ACC112 (cell line): ENCODE data around the gene MCTP2.

ENCODE experiments used
- H2AFZ ChIP-seq: fragments of 200-600 bp; sonication (generic); one replicate; pipeline ENCODE4 v1.6.0; 2017; ENCODE audit warnings: antibody characterized with exemption, low read length; ENCODE audit not compliant: unreplicated experiment
- H3K27ac ChIP-seq: fragments of 200-600 bp; sonication (generic); 2 replicates; pipeline ENCODE4 v1.5.1; 2014; ENCODE audit warnings: low read depth, mild to moderate bottlenecking, antibody characterized with exemption, low read length, moderate library complexity
- H3K27me3 ChIP-seq: fragments of 200-600 bp; sonication (generic); 2 replicates; pipeline ENCODE4 v1.6.1; 2014; ENCODE audit warnings: mild to moderate bottlenecking, antibody characterized with exemption, low read length, moderate library complexity, mixed read lengths; ENCODE audit not compliant: insufficient read depth
- H3K36me3 ChIP-seq: fragments of 200-600 bp; sonication (generic); 2 replicates; pipeline ENCODE4 v1.6.1; 2016; ENCODE audit warnings: mild to moderate bottlenecking, antibody characterized with exemption, low read length, moderate library complexity, mixed read lengths; ENCODE audit not compliant: insufficient read depth
- H3K4me1 ChIP-seq: fragments of 200-600 bp; sonication (generic); one replicate; pipeline ENCODE4 v1.6.1; 2016; ENCODE audit warnings: low read length, mixed read lengths; ENCODE audit not compliant: insufficient read depth, unreplicated experiment, control insufficient read depth
- H3K4me3 ChIP-seq: fragments of 200-600 bp; sonication (generic); 2 replicates; pipeline ENCODE4 v1.5.1; 2014; ENCODE audit warnings: mild to moderate bottlenecking, low read depth, low read length
- H3K79me2 ChIP-seq: fragments of 200-600 bp; sonication (generic); one replicate; pipeline ENCODE4 v1.6.0; 2016; ENCODE audit warnings: low read length; ENCODE audit not compliant: control insufficient read depth, unreplicated experiment, insufficient read depth

The MCTP2 gene

GRCh38 chr15:94353488-94353820, 122.1 kb downstream of the MCTP2 start:
- H3K4me1 ChIP-seq: no peaks in the 10 kb centered on the region
- H3K27me3 ChIP-seq: no peaks in the 10 kb centered on the region
- H3K36me3 ChIP-seq: no peaks in the 10 kb centered on the region
- H2AFZ ChIP-seq: no peak overlapping the region
- no peaks in the 10 kb centered on the region for H3K79me2 ChIP-seq
- H3K27ac ChIP-seq: no peak overlapping the region
- no peak overlapping the region for H3K4me3 ChIP-seq

DNA sequence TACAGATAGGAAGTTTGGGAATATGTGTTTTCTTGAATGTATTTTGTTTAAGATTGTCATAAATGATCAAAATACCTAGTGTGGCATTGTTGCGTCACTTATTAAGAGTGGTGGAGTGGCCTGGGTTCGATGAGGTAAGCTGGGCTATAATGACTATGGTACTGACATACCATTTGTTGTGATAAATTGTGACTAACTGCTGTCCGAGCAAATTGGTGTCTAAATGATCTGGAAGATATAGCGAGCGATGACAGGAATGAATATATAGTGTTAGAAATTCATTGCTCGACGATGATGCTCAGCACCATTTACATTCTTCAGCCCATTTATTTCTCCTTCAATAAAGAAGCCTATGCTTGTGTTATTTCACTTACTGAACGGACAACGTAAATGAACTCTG, 123.3 kb downstream of the MCTP2 start:
- Histone ChIP-seq H2AFZ (no peak overlapping the region), H3K27ac (no peak overlapping the region), H3K79me2 (no peaks in the 10 kb centered on the region), H3K27me3 (no peaks in the 10 kb centered on the region), H3K36me3 (no peaks in the 10 kb centered on the region), H3K4me3 (no peak overlapping the region), H3K4me1 (no peaks in the 10 kb centered on the region)

DNA sequence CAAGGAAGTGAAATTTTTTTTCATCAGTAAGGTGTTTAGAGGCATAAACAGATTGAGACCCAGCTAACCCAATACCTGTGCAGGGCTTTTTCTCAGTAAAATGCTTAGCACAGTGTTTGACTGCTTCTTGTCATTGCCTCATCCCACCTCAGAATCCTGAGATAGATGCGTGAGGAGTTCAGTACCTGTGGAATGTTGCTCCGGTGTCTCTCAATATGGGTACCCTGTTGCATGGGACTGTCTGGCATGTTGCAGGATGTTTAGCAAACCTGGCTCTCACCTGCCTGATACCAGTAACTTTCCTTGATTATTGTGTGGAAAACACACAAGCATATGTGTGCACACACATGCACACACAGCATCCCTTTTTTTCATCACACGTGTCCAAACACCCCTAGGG, 128.4 kb downstream of the MCTP2 start:
- Histone ChIP-seq H3K27me3 (no peaks in the 10 kb centered on the region), H3K36me3 (no peaks in the 10 kb centered on the region), H2AFZ (no peak overlapping the region), H3K27ac (no peak overlapping the region), H3K4me3 (no peak overlapping the region), H3K4me1 (no peaks in the 10 kb centered on the region), H3K79me2 (no peaks in the 10 kb centered on the region)

GRCh38 chr15:94360251-94360685, 128.9 kb downstream of the MCTP2 start:
- H3K4me3 ChIP-seq: no peak overlapping the region
- no peaks in the 10 kb centered on the region for H3K36me3 ChIP-seq
- no peaks in the 10 kb centered on the region for H3K79me2 ChIP-seq
- H3K27ac ChIP-seq: no peak overlapping the region
- no peaks in the 10 kb centered on the region for H3K4me1 ChIP-seq
- no peak overlapping the region for H2AFZ ChIP-seq
- no peaks in the 10 kb centered on the region for H3K27me3 ChIP-seq

DNA sequence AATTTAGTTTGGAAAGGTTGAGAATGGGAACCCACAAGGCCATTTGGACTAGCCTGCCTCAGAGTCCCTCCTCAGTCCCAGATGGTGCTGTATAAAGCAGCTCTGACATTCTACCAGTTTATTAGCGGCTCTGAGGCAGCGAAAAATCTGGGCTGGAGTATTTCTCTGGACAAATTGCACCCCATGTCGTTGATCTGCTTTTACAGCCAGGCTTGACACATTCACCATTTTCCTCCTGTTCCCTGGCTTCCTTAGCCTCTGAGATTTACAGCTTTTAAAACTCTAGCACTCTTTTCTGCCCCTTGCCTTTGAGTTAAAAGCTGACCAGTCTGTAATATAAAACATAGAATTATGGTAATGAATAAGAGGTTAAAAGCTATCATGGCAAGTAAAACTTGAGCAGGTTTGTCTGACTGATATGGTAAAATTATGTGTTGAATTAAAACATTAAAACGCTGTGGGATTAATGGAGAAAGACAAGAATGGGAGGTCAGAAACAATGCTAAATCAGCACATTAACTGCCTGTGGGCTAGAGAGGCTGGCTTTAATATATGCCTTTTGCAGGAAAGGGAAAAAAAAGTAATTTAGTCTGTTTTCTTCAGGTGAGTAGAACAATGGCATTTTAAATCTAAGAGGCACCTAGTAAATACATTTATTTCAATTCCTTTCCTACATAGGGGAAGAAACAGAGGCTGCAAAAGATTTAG, 131.2 kb downstream of the MCTP2 start:
- Histone ChIP-seq H3K79me2 (no peaks in the 10 kb centered on the region), H2AFZ (no peak overlapping the region), H3K27ac (no peak overlapping the region), H3K4me1 (no peaks in the 10 kb centered on the region), H3K4me3 (no peak overlapping the region), H3K36me3 (no peaks in the 10 kb centered on the region), H3K27me3 (no peaks in the 10 kb centered on the region)

GRCh38 chr15:94363382-94363781, 132.0 kb downstream of the MCTP2 start:
- H3K27me3 ChIP-seq: no peaks in the 10 kb centered on the region
- no peaks in the 10 kb centered on the region for H3K36me3 ChIP-seq
- H3K27ac ChIP-seq: no peak overlapping the region

DNA sequence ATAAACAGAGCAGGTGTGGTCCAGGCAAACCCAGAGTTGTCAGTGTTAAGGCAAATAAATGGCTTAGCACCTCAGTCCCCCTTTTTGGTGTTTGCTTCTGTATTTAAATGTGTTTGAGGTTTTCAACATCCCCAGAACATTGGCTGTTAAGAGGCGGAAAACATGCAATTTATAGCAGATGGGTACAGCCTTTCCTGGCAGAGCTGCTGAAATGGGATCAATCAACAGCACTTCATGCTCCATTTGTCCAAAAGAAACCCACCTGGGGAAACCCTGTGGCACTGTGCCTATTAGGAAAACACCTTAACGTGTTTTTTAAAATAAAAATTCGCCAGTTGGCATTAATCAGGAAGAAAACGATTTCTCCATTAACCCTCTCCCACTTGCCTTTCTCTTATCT, 135.4 kb downstream of the MCTP2 start:
- no peaks in the 10 kb centered on the region for H3K27me3 ChIP-seq
- no peaks in the 10 kb centered on the region for H3K36me3 ChIP-seq
- no peaks in the 10 kb centered on the region for H3K79me2 ChIP-seq
- no peaks in the 10 kb centered on the region for H3K4me1 ChIP-seq
- no peak overlapping the region for H3K27ac ChIP-seq
- H3K4me3 ChIP-seq: no peak overlapping the region
- H2AFZ ChIP-seq: no peak overlapping the region

More at GRCh38 chr15:94363382-94363781, 132.0 kb downstream of the MCTP2 start:
- Histone ChIP-seq H3K79me2 (no peaks in the 10 kb centered on the region), H2AFZ (no peak overlapping the region), H3K4me1 (no peaks in the 10 kb centered on the region), H3K4me3 (no peak overlapping the region)

DNA sequence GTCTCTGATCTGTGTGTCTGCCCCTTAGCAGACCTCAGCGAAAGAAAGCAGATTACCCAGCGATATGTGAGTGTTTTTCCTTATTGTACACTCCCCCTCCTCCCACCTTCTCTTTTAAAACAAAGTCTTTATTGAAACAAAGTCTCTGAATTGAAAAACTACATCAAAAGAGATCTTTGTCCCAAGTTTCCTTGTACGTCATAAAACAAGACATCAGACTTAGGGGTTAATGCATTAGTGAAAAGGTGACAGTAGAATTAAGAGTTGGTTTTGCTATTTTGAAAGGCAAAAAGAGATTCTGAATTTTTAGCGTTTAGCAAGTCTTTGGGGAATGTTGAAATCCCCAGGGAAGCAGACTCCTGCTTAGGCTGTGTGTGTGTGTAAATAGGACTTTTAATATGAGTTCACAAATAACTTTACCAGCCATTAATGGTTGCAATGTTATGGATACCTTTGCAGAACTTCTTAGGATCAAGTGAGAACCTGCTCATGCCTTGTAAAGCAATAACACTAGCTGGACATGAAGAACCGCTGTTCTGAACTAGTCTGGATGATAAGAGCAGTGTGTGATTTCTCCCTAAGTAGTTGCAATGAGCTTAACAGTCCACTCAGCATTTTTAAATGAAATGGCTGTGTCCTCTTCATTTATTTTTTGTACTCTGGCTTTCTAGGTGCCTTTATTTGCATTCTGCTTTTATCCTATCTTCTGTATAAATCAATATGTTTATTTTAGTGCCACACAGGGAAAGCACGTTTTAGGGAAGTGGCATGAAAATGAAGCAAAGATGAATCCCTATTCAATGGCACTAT, 136.6 kb downstream of the MCTP2 start:
- Histone ChIP-seq H3K4me1 (no peaks in the 10 kb centered on the region), H3K79me2 (no peaks in the 10 kb centered on the region), H3K4me3 (no peak overlapping the region), H3K36me3 (no peaks in the 10 kb centered on the region), H2AFZ (no peak overlapping the region), H3K27me3 (no peaks in the 10 kb centered on the region), H3K27ac (no peak overlapping the region)

- Histone ChIP-seq H3K79me2 (no peaks in the 10 kb centered on the region), H2AFZ (no peak overlapping the region), H3K27me3 (no peaks in the 10 kb centered on the region), H3K4me1 (no peaks in the 10 kb centered on the region), H3K27ac (no peak overlapping the region), H3K36me3 (no peaks in the 10 kb centered on the region), H3K4me3 (no peak overlapping the region)
These were observed 139.0 kb downstream of the MCTP2 start for GRCh38 chr15:94370206-94370935.

DNA sequence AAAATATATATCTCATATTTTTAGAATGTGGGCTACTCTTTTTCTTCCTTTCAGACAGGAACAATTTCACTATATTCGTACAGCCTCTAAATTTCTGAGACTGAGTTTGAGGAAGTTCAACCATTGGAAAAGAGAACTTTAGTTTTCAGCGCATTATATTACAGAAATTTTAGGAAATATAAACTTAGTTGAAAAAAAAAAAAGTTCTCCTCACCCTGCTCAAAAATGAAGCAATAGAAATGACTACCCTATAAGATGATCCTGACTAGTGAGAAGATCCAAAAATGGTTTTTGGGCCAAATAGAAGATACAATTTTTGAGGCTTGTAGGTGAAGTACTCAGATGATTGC, 139.6 kb downstream of the MCTP2 start:
- Histone ChIP-seq H3K27ac (no peak overlapping the region), H2AFZ (no peak overlapping the region), H3K4me3 (no peak overlapping the region), H3K27me3 (no peaks in the 10 kb centered on the region), H3K79me2 (no peaks in the 10 kb centered on the region), H3K4me1 (no peaks in the 10 kb centered on the region), H3K36me3 (no peaks in the 10 kb centered on the region)
